GM12878 (cell line): Measurements from ENCODE around the gene MAD1L1. TPM values are rescaled to one million over a fixed set of nuclear protein-coding genes. Genes with fewer than 3 reads are reported as not detected.

ENCODE experiments used
- ATAC-seq: fragments of 200-7000 bp; cut with Tn5 transposase; 3 replicates; pipeline ENCODE4 v1.9.1; 2020; ENCODE audit warnings: mild to moderate bottlenecking, moderate library complexity
- BruUV-seq: library from RNA; stranded (reverse); fragments of 400-500 nt; replicated peaks from 2 replicates; lab custom pipeline; 2021; lab: Mats Ljungman, UMichigan
- CTCF ChIA-PET: fragments of 300-600 bp; sonication (Branson Sonifier 250); formaldehyde crosslinking; extraction: SDS; loops from one replicate; lab custom pipeline; 2021; ENCODE audit warnings: inconsistent platforms; lab: Yijun Ruan, JAX
- POLR2A ChIA-PET: fragments of 350-600 bp; formaldehyde crosslinking; extraction: SDS; loops from one replicate; lab custom pipeline; 2021; ENCODE audit warnings: inconsistent platforms; lab: Charles Lee
- RAD21 ChIA-PET: fragments of 300-600 bp; sonication (Branson Sonifier 250); formaldehyde crosslinking; loops from one replicate; lab custom pipeline; 2023; ENCODE audit warnings: antibody characterized with exemption; ENCODE audit not compliant: unreplicated experiment; lab: Charles Lee
- SMC1A ChIA-PET: fragments of 300-600 bp; sonication (Branson Sonifier 250); formaldehyde crosslinking; loops from one replicate; lab custom pipeline; 2023; ENCODE audit not compliant: unreplicated experiment, uncharacterized antibody; lab: Charles Lee
- DNase-seq: peaks from one replicate; pipeline ENCODE4 v3.0.0-alpha.2; 2011; ENCODE audit warnings: low read depth, low spot score
- FAIRE-seq: peaks from 3 replicates; lab custom pipeline; 2011; peaks lifted over from hg19 to GRCh38; lab: Jason Lieb, UNC
- H2AFZ ChIP-seq: 2 replicates; pipeline ENCODE4 v1.6.0; 2011; ENCODE audit warnings: low read depth, low read length, control low read depth; ENCODE audit not compliant: control insufficient read depth
- H3K27ac ChIP-seq: 2 replicates; pipeline ENCODE4 v1.5.1; 2011; ENCODE audit warnings: control low read depth; ENCODE audit not compliant: control insufficient read depth, insufficient read depth
- H3K27me3 ChIP-seq, 2 experiments: replicated peaks in 1 of 2; 2 replicates each; pipeline versions ENCODE4 v1.6.0 to v1.6.1; 2011; ENCODE audit warnings: low read length in 1 of 2; ENCODE audit not compliant: control insufficient read depth in 2 of 2, insufficient read depth in 2 of 2
- H3K36me3 ChIP-seq, 2 experiments: 2 replicates each; pipeline ENCODE4 v1.5.1; 2011; ENCODE audit warnings: low read length in 1 of 2; ENCODE audit not compliant: control insufficient read depth in 2 of 2, insufficient read depth in 2 of 2
- H3K4me1 ChIP-seq: 2 replicates; pipeline ENCODE4 v1.6.1; 2011; ENCODE audit warnings: mild to moderate bottlenecking, low read length, moderate library complexity, mixed read lengths; ENCODE audit not compliant: control insufficient read depth, insufficient read depth
- H3K4me2 ChIP-seq: 2 replicates; pipeline ENCODE4 v1.6.0; 2011; ENCODE audit warnings: control low read depth; ENCODE audit not compliant: control insufficient read depth, insufficient read depth
- H3K4me3 ChIP-seq: fragments of 200-600 bp; sonication (generic); 2 replicates; pipeline ENCODE4 v1.5.1; 2016
- H3K79me2 ChIP-seq: 2 replicates; pipeline ENCODE4 v1.6.0; 2011; ENCODE audit warnings: low read length; ENCODE audit not compliant: control insufficient read depth, insufficient read depth
- H3K9ac ChIP-seq: 2 replicates; pipeline ENCODE4 v1.8.0; 2011; ENCODE audit warnings: low read length, control low read depth, mixed read lengths; ENCODE audit not compliant: control insufficient read depth, insufficient read depth
- H3K9me3 ChIP-seq: replicated peaks from 3 replicates; pipeline ENCODE4 v1.5.1; 2011; ENCODE audit warnings: mild to moderate bottlenecking, low read length; ENCODE audit not compliant: control insufficient read depth, insufficient read depth
- H4K20me1 ChIP-seq: 2 replicates; pipeline ENCODE4 v1.6.0; 2011; ENCODE audit not compliant: control insufficient read depth, insufficient read depth
- BCL11A ChIP-seq: IDR thresholded peaks from 2 replicates; pipeline ENCODE4 v1.6.1; 2011; ENCODE audit warnings: low read depth, low read length
- ETV6 ChIP-seq, 2 experiments: fragments of 450-650 bp in 1 of 2; IDR thresholded peaks in 1 of 2; conservative IDR thresholded peaks in 1 of 2; 2 replicates each; pipeline ENCODE4 v1.6.1; 2014; ENCODE audit warnings: antibody characterized with exemption in 1 of 2, borderline replicate concordance in 1 of 2, low read depth in 1 of 2, mild to moderate bottlenecking in 1 of 2, moderate library complexity in 1 of 2
- IKZF1 ChIP-seq: fragments of 450-650 bp; conservative IDR thresholded peaks from 2 replicates; pipeline ENCODE4 v1.6.1; 2017; ENCODE audit warnings: antibody characterized with exemption, mild to moderate bottlenecking
- KDM1A ChIP-seq: fragments of 200-600 bp; sonication (generic); IDR thresholded peaks from 2 replicates; pipeline ENCODE4 v1.6.1; 2016; ENCODE audit warnings: borderline replicate concordance
- NRF1 ChIP-seq: conservative IDR thresholded peaks from 2 replicates; pipeline ENCODE4 v1.6.1; 2011; ENCODE audit warnings: mild to moderate bottlenecking, low read depth, low read length, improper control_type of control experiment
- RAD51 ChIP-seq: fragments of 450-650 bp; IDR thresholded peaks from 2 replicates; pipeline ENCODE4 v1.6.1; 2016; ENCODE audit warnings: moderate library complexity, mild to moderate bottlenecking, inconsistent platforms
- RB1 ChIP-seq: fragments of 450-650 bp; formaldehyde crosslinking; IDR thresholded peaks from 2 replicates; pipeline ENCODE4 v1.6.1; 2017; ENCODE audit warnings: mild to moderate bottlenecking, borderline replicate concordance
- SIX5 ChIP-seq: IDR thresholded peaks from 2 replicates; pipeline ENCODE4 v1.6.1; 2011; ENCODE audit warnings: mild to moderate bottlenecking, low read depth, low read length, moderate library complexity; ENCODE audit not compliant: severe bottlenecking
- SMAD5 ChIP-seq: IDR thresholded peaks from 2 replicates; pipeline ENCODE4 v1.6.1; 2016; ENCODE audit warnings: antibody characterized with exemption, low read depth
- SP1 ChIP-seq: IDR thresholded peaks from one replicate; pipeline ENCODE4 v1.6.1; 2011; ENCODE audit warnings: low read depth, low read length
- SREBF1 ChIP-seq: IDR thresholded peaks from 2 replicates; pipeline ENCODE4 v1.6.1; 2012; ENCODE audit warnings: mild to moderate bottlenecking, low read length
- SREBF2 ChIP-seq: IDR thresholded peaks from 2 replicates; pipeline ENCODE4 v1.6.1; 2012; ENCODE audit warnings: mild to moderate bottlenecking, low read length
- TBL1XR1 ChIP-seq: IDR thresholded peaks from 2 replicates; pipeline ENCODE4 v1.6.1; 2012; ENCODE audit warnings: low read depth, low read length, improper control_type of control experiment
- ZNF207 ChIP-seq: fragments of 450-650 bp; IDR thresholded peaks from 2 replicates; pipeline ENCODE4 v1.6.1; 2014; ENCODE audit warnings: antibody characterized with exemption, mild to moderate bottlenecking, borderline replicate concordance
- ZNF24 ChIP-seq: fragments of 450-650 bp; IDR thresholded peaks from 2 replicates; pipeline ENCODE4 v1.6.1; 2017; ENCODE audit warnings: antibody characterized with exemption, mild to moderate bottlenecking
- WGBS: methylation state at CpG from one replicate; pipeline ENCODE4 v1.1.6; 2016; ENCODE audit warnings: low lambda C conversion rate; ENCODE audit not compliant: insufficient replicate concordance, insufficient coverage; ENCODE audit errors: missing lambda C conversion rate; 5-methylcytosine and 5-hydroxymethylcytosine counted together
- in situ Hi-C: fragments of 300-500 bp; cut with MboI; formaldehyde crosslinking; loops from 9 replicates; pipeline ENCODE4 v1.14.3; 2018; ENCODE audit warnings: mixed read lengths
- intact Hi-C: fragments of 100-400 bp; cut with micrococcal nuclease; formaldehyde crosslinking; loops from one replicate; pipeline ENCODE4 v1.14.2; 2022; ENCODE audit not compliant: unreplicated experiment
- polyA plus RNA-seq, 11 experiments: library from polyadenylated mRNA; depleted of rRNA in 4 of 11; unstranded in 6 of 11; stranded (reverse) in 5 of 11; fragments of >200 nt; fragmentation: Nextera tagmentation in 4 of 11; fragmentation: Illumina TruSeq in 1 of 11; extraction: Ambion mirVana in 4 of 11; extraction: Trizol in 1 of 11; gene quantifications; 1 replicate in 1 of 11; 2 replicates in 10 of 11; pipeline versions ENCODE4 v1.2.1 to v1.2.3, GENCODE V29; 2011 to 2016; ENCODE audit warnings: inconsistent platforms in 2 of 11, missing spikeins in 2 of 11, low read depth in 1 of 11
- total RNA-seq, 4 experiments: library from RNA; depleted of rRNA in 3 of 4; stranded (reverse); fragments of >200 nt in 3 of 4; fragmentation: Illumina TruSeq in 1 of 4; extraction: Trizol in 1 of 4; gene quantifications; 2 replicates each; pipeline versions ENCODE4 v1.2.1 to v1.2.3, GENCODE V29; 2013 to 2021
- TF ChIP-seq, protein P1 (sequence below): fragments of 450-650 bp; IDR thresholded peaks from 2 replicates; pipeline ENCODE4 v1.6.1; 2018; ENCODE audit warnings: borderline replicate concordance, mild to moderate bottlenecking; ENCODE audit not compliant: partially characterized antibody
- TF ChIP-seq, protein P2 (sequence below): fragments of 450-650 bp; IDR thresholded peaks from 2 replicates; pipeline ENCODE4 v1.6.1; 2017; ENCODE audit warnings: mild to moderate bottlenecking, low read depth, inconsistent platforms; ENCODE audit not compliant: poor library complexity, severe bottlenecking
- TF ChIP-seq, protein P3 (sequence below): fragments of 450-650 bp; IDR thresholded peaks from 2 replicates; pipeline ENCODE4 v1.6.1; 2017; ENCODE audit warnings: borderline replicate concordance

MAD1L1 gene
- total and polyA plus RNA-seq, 10 of the 15 experiments (the other 5 are each of a cell fraction or from before 2014, with no cell fraction given) = 2.2 to 76.8 (median 38.3) TPM

DNA sequence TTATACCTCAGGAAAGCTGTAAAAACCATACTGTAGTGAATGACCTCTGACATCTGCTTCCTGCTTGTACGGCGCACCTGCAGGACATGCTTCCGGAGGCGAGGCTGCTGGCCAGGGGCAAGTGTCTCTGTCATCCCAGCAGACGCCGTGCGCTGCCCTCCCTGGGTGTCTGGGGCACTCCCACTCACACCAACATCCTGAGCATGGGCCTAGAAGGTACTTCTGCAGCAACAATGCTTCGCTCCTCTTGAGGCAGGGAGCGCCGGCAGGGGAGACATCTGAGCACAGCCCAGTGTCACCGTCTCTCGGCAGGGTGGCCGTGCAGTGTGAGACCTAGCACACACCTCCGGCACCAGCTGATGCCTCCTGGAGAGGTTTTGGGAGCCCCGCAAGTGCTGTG, 269.2 kb downstream of the MAD1L1 start:
- in situ Hi-C loops = no loop called here
- no peak overlapping the region for H3K4me2 ChIP-seq
- RAD21 ChIA-PET = no interaction called here
- H3K9me3 ChIP-seq = peaks cover 24% of the 10 kb centered on the region
- H3K36me3 ChIP-seq = peaks cover 0 to 10% of the 10 kb centered on the region in 2 experiments; a peak in 3 of 4 replicates
- DNase-seq (no peak), ATAC-seq (no peak), FAIRE-seq (no peak)
- SMC1A ChIA-PET = no interaction called here
- CTCF ChIA-PET = no interaction called here
- no peak overlapping the region for H3K27ac ChIP-seq
- H3K27me3 ChIP-seq = no peaks in the 10 kb centered on the region
- POLR2A ChIA-PET = no interaction called here
- TF ChIP-seq SREBF1 (no peak), ETV6 (conservative IDR thresholded peaks at IDR 0.05 in 1 of 2, IDR thresholded peaks at IDR 0.05 in 1 of 2; ENCODE audit: borderline replicate concordance in 1 of 2, low read depth in 1 of 2) (no peak), SREBF2 (no peak), SIX5 (no peak), RB1 (no peak), ZNF207 (no peak), ZNF24 (no peak), SP1 (no peak), TBL1XR1 (no peak), SMAD5 (no peak), IKZF1 (no peak), KDM1A (no peak), RAD51 (no peak), NRF1 (no peak), BCL11A (no peak)
- TF ChIP-seq, protein P1, sequence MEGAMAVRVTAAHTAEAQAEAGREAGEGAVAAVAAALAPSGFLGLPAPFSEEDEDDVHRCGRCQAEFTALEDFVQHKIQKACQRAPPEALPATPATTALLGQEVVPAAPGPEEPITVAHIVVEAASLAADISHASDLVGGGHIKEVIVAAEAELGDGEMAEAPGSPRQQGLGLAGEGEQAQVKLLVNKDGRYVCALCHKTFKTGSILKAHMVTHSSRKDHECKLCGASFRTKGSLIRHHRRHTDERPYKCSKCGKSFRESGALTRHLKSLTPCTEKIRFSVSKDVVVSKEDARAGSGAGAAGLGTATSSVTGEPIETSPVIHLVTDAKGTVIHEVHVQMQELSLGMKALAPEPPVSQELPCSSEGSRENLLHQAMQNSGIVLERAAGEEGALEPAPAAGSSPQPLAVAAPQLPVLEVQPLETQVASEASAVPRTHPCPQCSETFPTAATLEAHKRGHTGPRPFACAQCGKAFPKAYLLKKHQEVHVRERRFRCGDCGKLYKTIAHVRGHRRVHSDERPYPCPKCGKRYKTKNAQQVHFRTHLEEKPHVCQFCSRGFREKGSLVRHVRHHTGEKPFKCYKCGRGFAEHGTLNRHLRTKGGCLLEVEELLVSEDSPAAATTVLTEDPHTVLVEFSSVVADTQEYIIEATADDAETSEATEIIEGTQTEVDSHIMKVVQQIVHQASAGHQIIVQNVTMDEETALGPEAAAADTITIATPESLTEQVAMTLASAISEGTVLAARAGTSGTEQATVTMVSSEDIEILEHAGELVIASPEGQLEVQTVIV = no peak
- TF ChIP-seq, protein P2, sequence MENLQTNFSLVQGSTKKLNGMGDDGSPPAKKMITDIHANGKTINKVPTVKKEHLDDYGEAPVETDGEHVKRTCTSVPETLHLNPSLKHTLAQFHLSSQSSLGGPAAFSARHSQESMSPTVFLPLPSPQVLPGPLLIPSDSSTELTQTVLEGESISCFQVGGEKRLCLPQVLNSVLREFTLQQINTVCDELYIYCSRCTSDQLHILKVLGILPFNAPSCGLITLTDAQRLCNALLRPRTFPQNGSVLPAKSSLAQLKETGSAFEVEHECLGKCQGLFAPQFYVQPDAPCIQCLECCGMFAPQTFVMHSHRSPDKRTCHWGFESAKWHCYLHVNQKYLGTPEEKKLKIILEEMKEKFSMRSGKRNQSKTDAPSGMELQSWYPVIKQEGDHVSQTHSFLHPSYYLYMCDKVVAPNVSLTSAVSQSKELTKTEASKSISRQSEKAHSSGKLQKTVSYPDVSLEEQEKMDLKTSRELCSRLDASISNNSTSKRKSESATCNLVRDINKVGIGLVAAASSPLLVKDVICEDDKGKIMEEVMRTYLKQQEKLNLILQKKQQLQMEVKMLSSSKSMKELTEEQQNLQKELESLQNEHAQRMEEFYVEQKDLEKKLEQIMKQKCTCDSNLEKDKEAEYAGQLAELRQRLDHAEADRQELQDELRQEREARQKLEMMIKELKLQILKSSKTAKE = no peak
- TF ChIP-seq, protein P3, sequence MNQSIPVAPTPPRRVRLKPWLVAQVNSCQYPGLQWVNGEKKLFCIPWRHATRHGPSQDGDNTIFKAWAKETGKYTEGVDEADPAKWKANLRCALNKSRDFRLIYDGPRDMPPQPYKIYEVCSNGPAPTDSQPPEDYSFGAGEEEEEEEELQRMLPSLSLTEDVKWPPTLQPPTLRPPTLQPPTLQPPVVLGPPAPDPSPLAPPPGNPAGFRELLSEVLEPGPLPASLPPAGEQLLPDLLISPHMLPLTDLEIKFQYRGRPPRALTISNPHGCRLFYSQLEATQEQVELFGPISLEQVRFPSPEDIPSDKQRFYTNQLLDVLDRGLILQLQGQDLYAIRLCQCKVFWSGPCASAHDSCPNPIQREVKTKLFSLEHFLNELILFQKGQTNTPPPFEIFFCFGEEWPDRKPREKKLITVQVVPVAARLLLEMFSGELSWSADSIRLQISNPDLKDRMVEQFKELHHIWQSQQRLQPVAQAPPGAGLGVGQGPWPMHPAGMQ = no peak
- H3K4me1 ChIP-seq = no peaks in the 10 kb centered on the region
- no peaks in the 10 kb centered on the region for H4K20me1 ChIP-seq
- no peak overlapping the region for H2AFZ ChIP-seq
- no peaks in the 10 kb centered on the region for H3K79me2 ChIP-seq
- no peak overlapping the region for H3K9ac ChIP-seq
- intact Hi-C loops = no loop called here
- no peak overlapping the region for H3K4me3 ChIP-seq
- BruUV-seq = no TSS peak
- WGBS = 98% methylated on average over 15 of the region's 15 CpGs
